H9 (cell line): ENCODE data around the gene UBE2Z. TPM values are rescaled to one million over a fixed set of nuclear protein-coding genes. Genes with fewer than 3 reads are reported as not detected.

Experiments used
- DNase-seq: peaks from one replicate; pipeline ENCODE4 v3.0.0-alpha.2; 2017
- H2AFZ ChIP-seq: one replicate; pipeline ENCODE4 v1.6.1; 2013; ENCODE audit warnings: mild to moderate bottlenecking, low read length, control low read depth, moderate library complexity
- H2AK5ac ChIP-seq: 2 replicates; pipeline ENCODE4 v1.6.1; 2013; ENCODE audit warnings: low read length, control low read depth, mixed read lengths; ENCODE audit not compliant: insufficient read length
- H2BK120ac ChIP-seq: one replicate; pipeline ENCODE4 v1.6.1; 2013; ENCODE audit warnings: low read depth, mild to moderate bottlenecking, low read length, control low read depth, inconsistent platforms; ENCODE audit not compliant: poor library complexity, severe bottlenecking
- H2BK12ac ChIP-seq: 2 replicates; pipeline ENCODE4 v1.6.1; 2013; ENCODE audit warnings: low read length, control low read depth, mixed read lengths, low read depth; ENCODE audit not compliant: insufficient read length
- H2BK15ac ChIP-seq: 2 replicates; pipeline ENCODE4 v1.6.1; 2013; ENCODE audit warnings: low read depth, low read length, control low read depth
- H2BK20ac ChIP-seq: one replicate; pipeline ENCODE4 v1.6.1; 2013; ENCODE audit warnings: low read depth, mild to moderate bottlenecking, low read length, control low read depth, inconsistent platforms; ENCODE audit not compliant: poor library complexity, severe bottlenecking
- H2BK5ac ChIP-seq: 2 replicates; pipeline ENCODE4 v1.6.1; 2013; ENCODE audit warnings: low read length, control low read depth, mixed read lengths; ENCODE audit not compliant: insufficient read length
- H3K14ac ChIP-seq: 2 replicates; pipeline ENCODE4 v1.6.1; 2013; ENCODE audit warnings: low read length, control low read depth; ENCODE audit not compliant: insufficient read depth
- H3K18ac ChIP-seq: 2 replicates; pipeline ENCODE4 v1.6.1; 2013; ENCODE audit warnings: low read depth, mild to moderate bottlenecking, mixed read lengths, low read length, control low read depth; ENCODE audit not compliant: insufficient read length
- H3K23ac ChIP-seq: 2 replicates; pipeline ENCODE4 v1.6.1; 2013; ENCODE audit warnings: low read length, control low read depth, mixed read lengths, low read depth; ENCODE audit not compliant: insufficient read length
- H3K23me2 ChIP-seq: 2 replicates; pipeline ENCODE4 v1.6.1; 2013; ENCODE audit warnings: low read depth, mild to moderate bottlenecking, mixed read lengths, low read length, control low read depth; ENCODE audit not compliant: insufficient read length, poor library complexity, severe bottlenecking
- H3K27ac ChIP-seq: 2 replicates; pipeline ENCODE4 v1.5.1; 2013; ENCODE audit warnings: low read length, control low read depth, mixed read lengths, low read depth; ENCODE audit not compliant: insufficient read length
- H3K27me3 ChIP-seq: 2 replicates; pipeline ENCODE4 v1.6.1; 2013; ENCODE audit warnings: low read length, control low read depth, inconsistent platforms; ENCODE audit not compliant: insufficient read depth
- H3K4ac ChIP-seq: 2 replicates; pipeline ENCODE4 v1.6.1; 2013; ENCODE audit warnings: low read depth, mild to moderate bottlenecking, control low read depth, inconsistent platforms, low read length, moderate library complexity
- H3K4me1 ChIP-seq: 2 replicates; pipeline ENCODE4 v1.6.1; 2013; ENCODE audit warnings: low read length, control low read depth, inconsistent platforms; ENCODE audit not compliant: insufficient read depth
- H3K4me2 ChIP-seq: 2 replicates; pipeline ENCODE4 v1.6.1; 2013; ENCODE audit warnings: low read length, control low read depth, mixed read lengths; ENCODE audit not compliant: insufficient read length, insufficient read depth
- H3K56ac ChIP-seq: 2 replicates; pipeline ENCODE4 v1.6.1; 2013; ENCODE audit warnings: low read depth, mild to moderate bottlenecking, mixed read lengths, low read length, control low read depth; ENCODE audit not compliant: insufficient read length
- H3K79me1 ChIP-seq: 2 replicates; pipeline ENCODE4 v1.6.1; 2013; ENCODE audit warnings: low read depth, mild to moderate bottlenecking, moderate library complexity, low read length, control low read depth, inconsistent platforms; ENCODE audit not compliant: insufficient read depth, poor library complexity, severe bottlenecking
- H3K79me2 ChIP-seq: 2 replicates; pipeline ENCODE4 v1.6.1; 2013; ENCODE audit warnings: low read length, control low read depth, inconsistent platforms; ENCODE audit not compliant: insufficient read depth
- H3K9ac ChIP-seq: 2 replicates; pipeline ENCODE4 v1.6.1; 2013; ENCODE audit warnings: low read length, control low read depth, mixed read lengths; ENCODE audit not compliant: insufficient read length; ENCODE audit errors: extremely low read depth
- H3K9me3 ChIP-seq: one replicate; pipeline ENCODE4 v1.6.1; 2013; ENCODE audit warnings: low read depth, low read length, inconsistent platforms; ENCODE audit not compliant: control insufficient read depth
- H3T11ph ChIP-seq: one replicate; pipeline ENCODE4 v1.6.1; 2013; ENCODE audit warnings: mild to moderate bottlenecking, low read length, control low read depth, inconsistent platforms
- H4K20me1 ChIP-seq: one replicate; pipeline ENCODE4 v1.6.1; 2013; ENCODE audit not compliant: control insufficient read depth, insufficient read length, insufficient read depth
- H4K5ac ChIP-seq: 2 replicates; pipeline ENCODE4 v1.6.1; 2013; ENCODE audit warnings: low read depth, mild to moderate bottlenecking, mixed read lengths, low read length, control low read depth; ENCODE audit not compliant: insufficient read length
- H4K8ac ChIP-seq: replicated peaks from 2 replicates; pipeline ENCODE4 v1.6.1; 2013; ENCODE audit warnings: low read length, control low read depth, mixed read lengths, low read depth; ENCODE audit not compliant: insufficient read length
- H4K91ac ChIP-seq: 2 replicates; pipeline ENCODE4 v1.6.1; 2013; ENCODE audit warnings: low read depth, mild to moderate bottlenecking, moderate library complexity, mixed read lengths, low read length, control low read depth; ENCODE audit not compliant: insufficient read length
- H3K27ac Mint-ChIP-seq, 3 experiments: 2 replicates in 2 of 3; 3 replicates in 1 of 3; pipeline ENCODE4 v1.8.0; 2020 to 2021; ENCODE audit warnings: mixed read lengths in 3 of 3, mild to moderate bottlenecking in 1 of 3, moderate library complexity in 1 of 3
- H3K27me3 Mint-ChIP-seq: 2 replicates; pipeline ENCODE4 v1.8.0; 2021; ENCODE audit warnings: low read depth, mild to moderate bottlenecking, moderate library complexity, mixed read lengths
- H3K36me3 Mint-ChIP-seq, 3 experiments: 2 replicates in 2 of 3; 3 replicates in 1 of 3; pipeline ENCODE4 v1.8.0; 2020 to 2021; ENCODE audit warnings: low read depth in 3 of 3, mixed read lengths in 3 of 3; ENCODE audit not compliant: insufficient read depth in 1 of 3
- H3K4me1 Mint-ChIP-seq, 2 experiments: 2 replicates each; pipeline ENCODE4 v1.8.0; 2020; ENCODE audit warnings: mixed read lengths in 2 of 2
- H3K4me3 Mint-ChIP-seq, 2 experiments: 2 replicates in 1 of 2; 3 replicates in 1 of 2; pipeline ENCODE4 v1.8.0; 2020 to 2021; ENCODE audit warnings: mild to moderate bottlenecking in 2 of 2, mixed read lengths in 2 of 2, moderate library complexity in 1 of 2
- H3K9me3 Mint-ChIP-seq, 2 experiments: 2 replicates in 1 of 2; 3 replicates in 1 of 2; pipeline ENCODE4 v1.8.0; 2020; ENCODE audit warnings: mild to moderate bottlenecking in 2 of 2, mixed read lengths in 2 of 2, moderate library complexity in 1 of 2
- WGBS: extraction: QIAGEN DNeasy Blood & Tissue Kit; methylation state at CpG from one replicate; pipeline ENCODE4 v1.1.7; 2013; ENCODE audit warnings: missing lambda C conversion rate, low lambda C conversion rate, mixed read lengths; ENCODE audit not compliant: insufficient read length; ENCODE audit errors: extremely low coverage; 5-methylcytosine and 5-hydroxymethylcytosine counted together
- total RNA-seq: library from RNA; stranded (reverse); gene quantifications from 2 replicates; pipeline ENCODE4 v1.2.1, GENCODE V29; 2021
- TF ChIP-seq, protein P1 (sequence below): fragments of 200-600 bp; sonication (generic); conservative IDR thresholded peaks from 3 replicates; pipeline ENCODE4 v1.8.0; 2021; ENCODE audit warnings: antibody characterized with exemption, mild to moderate bottlenecking

The UBE2Z gene
- total RNA-seq, 1 experiment from 2014 or later: 80.0 TPM

- Histone ChIP-seq H4K91ac (no peak overlapping the region), H3K4ac (no peak overlapping the region), H3K23me2 (no peaks in the 10 kb centered on the region), H2BK12ac (no peak overlapping the region), H3K27me3 (no peaks in the 10 kb centered on the region), H3K9me3 (no peaks in the 10 kb centered on the region), H3K9ac (no peak overlapping the region), H2BK20ac (no peak overlapping the region), H3K18ac (no peak overlapping the region), H3K14ac (no peak overlapping the region), H4K5ac (no peak overlapping the region), H2AK5ac (no peak overlapping the region), H4K20me1 (no peaks in the 10 kb centered on the region), H3K4me1 (no peaks in the 10 kb centered on the region; the same call in 1 of the 2 replicates), H2AFZ (no peak overlapping the region), H4K8ac (no peak overlapping the region), H3T11ph (no peak overlapping the region), H3K4me2 (no peak overlapping the region), H2BK120ac (no peak overlapping the region), H3K79me1 (no peaks in the 10 kb centered on the region), H2BK15ac (no peak overlapping the region), H3K56ac (no peak overlapping the region), H3K23ac (no peak overlapping the region), H3K27ac (no peak overlapping the region), H3K79me2 (no peaks in the 10 kb centered on the region), H2BK5ac (no peak overlapping the region)
- WGBS: no CpG with 5 or more reads among the region's 6 CpGs
- H3K9me3 Mint-ChIP-seq: no peaks in the 10 kb centered on the region
- no peak overlapping the region for H3K4me3 Mint-ChIP-seq
- TF ChIP-seq, protein P1, sequence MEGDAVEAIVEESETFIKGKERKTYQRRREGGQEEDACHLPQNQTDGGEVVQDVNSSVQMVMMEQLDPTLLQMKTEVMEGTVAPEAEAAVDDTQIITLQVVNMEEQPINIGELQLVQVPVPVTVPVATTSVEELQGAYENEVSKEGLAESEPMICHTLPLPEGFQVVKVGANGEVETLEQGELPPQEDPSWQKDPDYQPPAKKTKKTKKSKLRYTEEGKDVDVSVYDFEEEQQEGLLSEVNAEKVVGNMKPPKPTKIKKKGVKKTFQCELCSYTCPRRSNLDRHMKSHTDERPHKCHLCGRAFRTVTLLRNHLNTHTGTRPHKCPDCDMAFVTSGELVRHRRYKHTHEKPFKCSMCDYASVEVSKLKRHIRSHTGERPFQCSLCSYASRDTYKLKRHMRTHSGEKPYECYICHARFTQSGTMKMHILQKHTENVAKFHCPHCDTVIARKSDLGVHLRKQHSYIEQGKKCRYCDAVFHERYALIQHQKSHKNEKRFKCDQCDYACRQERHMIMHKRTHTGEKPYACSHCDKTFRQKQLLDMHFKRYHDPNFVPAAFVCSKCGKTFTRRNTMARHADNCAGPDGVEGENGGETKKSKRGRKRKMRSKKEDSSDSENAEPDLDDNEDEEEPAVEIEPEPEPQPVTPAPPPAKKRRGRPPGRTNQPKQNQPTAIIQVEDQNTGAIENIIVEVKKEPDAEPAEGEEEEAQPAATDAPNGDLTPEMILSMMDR: no peak
- peaks cover 9 to 10% of the 10 kb centered on the region in 2 experiments for H3K4me1 Mint-ChIP-seq
- H3K27ac Mint-ChIP-seq: no peak overlapping the region; a peak in 1 of 7 replicates
- no peaks in the 10 kb centered on the region for H3K36me3 Mint-ChIP-seq
- DNase-seq: no peak
- H3K27me3 Mint-ChIP-seq: peaks cover 14% of the 10 kb centered on the region
Measured at GRCh38 chr17:48869821-48870318, 38.3 kb upstream of the UBE2Z start.
